Breast epithelium (tissue), 4 donors: ENCODE results near the gene PTGES3. TPM values are rescaled to one million over a fixed set of nuclear protein-coding genes. Genes with fewer than 3 reads are reported as not detected.

Source experiments
- DNase-seq, 2 donors: peaks; one replicate each; pipeline ENCODE4 v3.0.0-alpha.2; 2019; ENCODE audit warnings: low spot score in 2 of 2
- H3K27ac ChIP-seq, 2 donors: fragments of 200-600 bp; sonication (generic) in 1 of 2; one replicate each; pipeline ENCODE4 v1.5.1; 2016 to 2019; ENCODE audit warnings: mild to moderate bottlenecking in 1 of 2
- H3K27me3 ChIP-seq, 2 donors: fragments of 200-600 bp; sonication (generic) in 1 of 2; one replicate each; pipeline versions ENCODE4 v1.5.1 to v1.6.0; 2017 to 2019; ENCODE audit warnings: control low read depth in 1 of 2, mild to moderate bottlenecking in 1 of 2
- H3K36me3 ChIP-seq: fragments of 200-600 bp; one replicate; pipeline ENCODE4 v1.5.1; 2019
- H3K4me1 ChIP-seq, 2 donors: fragments of 200-600 bp; sonication (generic); one replicate each; pipeline ENCODE4 v1.5.1; 2016 to 2019; ENCODE audit warnings: control low read depth in 1 of 2
- H3K4me3 ChIP-seq, 3 donors: fragments of 200-600 bp; sonication (generic); 1 replicate in 2 of 3; 2 replicates in 1 of 3; pipeline ENCODE4 v1.5.1; 2016 to 2019; ENCODE audit warnings: mild to moderate bottlenecking in 3 of 3, moderate library complexity in 2 of 3
- H3K9me3 ChIP-seq, 2 donors: fragments of 200-600 bp; sonication (generic) in 1 of 2; one replicate each; pipeline ENCODE4 v1.5.1; 2016 to 2019; ENCODE audit warnings: control low read depth in 1 of 2
- CTCF ChIP-seq, 3 donors: fragments of 450-650 bp; IDR thresholded peaks; one replicate each; pipeline ENCODE4 v1.5.1; 2016 to 2017; ENCODE audit warnings: antibody characterized with exemption in 3 of 3, mild to moderate bottlenecking in 3 of 3, moderate library complexity in 3 of 3
- POLR2A ChIP-seq: fragments of 450-650 bp; IDR thresholded peaks from one replicate; pipeline ENCODE4 v1.6.1; 2016; ENCODE audit warnings: antibody characterized with exemption, mild to moderate bottlenecking, moderate library complexity
- POLR2AphosphoS5 ChIP-seq, 3 donors: sonication (generic); formaldehyde crosslinking; IDR thresholded peaks; one replicate each; pipeline ENCODE4 v1.6.1; 2017; ENCODE audit warnings: antibody characterized with exemption in 3 of 3
- intact Hi-C: fragments of 100-400 bp; cut with DNase I; formaldehyde crosslinking; loops from one replicate; pipeline ENCODE4 v1.15.1; 2023; ENCODE audit warnings: low total_unique reads
- total RNA-seq, 3 donors: library from RNA; depleted of rRNA; stranded (reverse); fragments of >200 nt; gene quantifications; one replicate each; pipeline ENCODE4 v1.1.0, GENCODE V29; 2016

The PTGES3 gene
- total RNA-seq, 3 donors from 2014 or later: 85.0 to 134 (median 111) TPM

GRCh38 chr12:56635806-56636674 is 52.0 kb downstream of the PTGES3 start:
- intact Hi-C loops: loop anchor here (10.0 kb wide), 1 partner anchor 49 kb away; the partner anchor contains the start of gene PTGES3
- H3K4me1 ChIP-seq: peaks cover 8 to 21% of the 10 kb centered on the region in 2 donors
- no peaks in the 10 kb centered on the region for H3K36me3 ChIP-seq
- TF ChIP-seq CTCF (IDR thresholded peaks at IDR 0.05) (no peak), POLR2AphosphoS5 (IDR thresholded peaks at IDR 0.05) (peak; percentile 63 to 91 (median 70)), POLR2A (peak; percentile 32)
- DNase-seq: peak; percentile 93 to 95
- H3K4me3 ChIP-seq: peak overlapping the region; percentile 79 to 95 (median 83)
- no peaks in the 10 kb centered on the region for H3K9me3 ChIP-seq
- peak overlapping the region; percentile 96 to 98 for H3K27ac ChIP-seq
- no peaks in the 10 kb centered on the region for H3K27me3 ChIP-seq

- TF ChIP-seq POLR2A: no peak
- peak in 2 of 3 donors; percentile 35 to 50 for TF ChIP-seq CTCF (IDR thresholded peaks at IDR 0.05)
- TF ChIP-seq POLR2AphosphoS5 (IDR thresholded peaks at IDR 0.05): peak in 2 of 3 donors; percentile 37 to 65
- DNase-seq: peak; percentile 82 to 85
- intact Hi-C loops: loop anchor here (10.0 kb wide), 1 partner anchor 50 kb away; the partner anchor contains the start of gene PTGES3
- H3K9me3 ChIP-seq: no peaks in the 10 kb centered on the region
- H3K27me3 ChIP-seq: no peaks in the 10 kb centered on the region
- H3K4me3 ChIP-seq: peak overlapping the region; percentile 79 to 95 (median 83)
- H3K4me1 ChIP-seq: peaks cover 8 to 29% of the 10 kb centered on the region in 2 donors
- peak overlapping the region; percentile 96 to 98 for H3K27ac ChIP-seq
- H3K36me3 ChIP-seq: no peaks in the 10 kb centered on the region
Observed at GRCh38 chr12:56634837-56635791, 53.0 kb downstream of the PTGES3 start.

- no peak for TF ChIP-seq POLR2A
- no peak for TF ChIP-seq CTCF (IDR thresholded peaks at IDR 0.05)
- peak in 1 of 3 donors; percentile 12 for TF ChIP-seq POLR2AphosphoS5 (IDR thresholded peaks at IDR 0.05)
- Histone ChIP-seq H3K4me3 (peak overlapping the region; percentile 79 to 95 (median 83)), H3K9me3 (no peaks in the 10 kb centered on the region), H3K27me3 (no peaks in the 10 kb centered on the region), H3K27ac (peak overlapping the region; percentile 96 to 98), H3K4me1 (peaks cover 8 to 29% of the 10 kb centered on the region in 2 donors), H3K36me3 (no peaks in the 10 kb centered on the region)
- peak; percentile 72 to 76 for DNase-seq
- intact Hi-C loops: loop anchor here (10.0 kb wide), 1 partner anchor 50 kb away; the partner anchor contains the start of gene PTGES3
Observed at GRCh38 chr12:56634242-56634836, 53.7 kb downstream of the PTGES3 start.

- peaks cover 8 to 29% of the 10 kb centered on the region in 2 donors for H3K4me1 ChIP-seq
- intact Hi-C loops: loop anchor here (10.0 kb wide), 1 partner anchor 51 kb away; the partner anchor contains the start of gene PTGES3
Observed at GRCh38 chr12:56633468-56634241, 54.4 kb downstream of the PTGES3 start.

More at GRCh38 chr12:56633468-56634241, 54.4 kb downstream of the PTGES3 start:
- TF ChIP-seq POLR2A (no peak), CTCF (IDR thresholded peaks at IDR 0.05) (no peak), POLR2AphosphoS5 (IDR thresholded peaks at IDR 0.05) (no peak)
- H3K36me3 ChIP-seq: no peaks in the 10 kb centered on the region
- H3K27me3 ChIP-seq: no peaks in the 10 kb centered on the region
- H3K9me3 ChIP-seq: no peaks in the 10 kb centered on the region
- peak overlapping the region; percentile 79 to 95 (median 83) for H3K4me3 ChIP-seq
- no peak for DNase-seq
- peak overlapping the region; percentile 96 to 98 for H3K27ac ChIP-seq
